ENCODE measurements around the gene FXN. TPM values are rescaled to one million over a fixed set of nuclear protein-coding genes. Genes with fewer than 3 reads are reported as not detected.
"Not testable (repeated sequence)": the region's sequence is repeated elsewhere in the genome, so short reads cannot be mapped to it uniquely, and the experiment has no call there.

Gene FXN
- total RNA-seq, 1 donor from 2014 or later = 22.7 TPM

DNA sequence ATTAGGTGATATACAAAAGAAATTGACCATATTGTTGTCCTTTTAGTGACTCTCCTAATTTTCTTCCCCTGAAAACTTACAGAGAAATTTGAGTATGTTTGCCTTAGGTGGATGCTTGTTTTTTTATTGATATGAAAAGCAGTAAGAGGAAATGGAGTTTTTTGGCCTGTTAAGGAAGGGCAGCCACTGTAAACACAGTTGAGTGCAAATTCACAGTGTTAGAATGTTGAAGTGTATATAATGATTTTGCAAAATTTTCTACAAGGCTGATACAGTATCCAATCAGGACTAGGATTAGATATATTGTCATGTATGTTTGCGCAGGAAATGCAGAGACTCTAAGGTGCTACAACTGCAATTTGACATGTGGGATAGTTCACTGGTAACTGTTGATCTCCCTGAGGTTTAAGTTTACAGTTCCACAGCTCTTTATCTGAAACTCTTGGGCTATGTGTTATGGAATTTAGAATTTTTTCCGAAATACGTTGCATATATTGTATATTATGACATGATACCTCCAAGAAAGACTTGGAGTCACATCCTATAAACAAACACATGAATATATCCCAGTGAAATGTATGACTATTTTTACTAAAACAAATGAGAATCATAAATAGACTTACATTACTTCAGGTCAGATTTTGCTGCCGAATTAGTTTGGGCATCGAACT is 62.5 kb downstream of the FXN start:
- Mint-ChIP-seq H3K36me3 (ENCODE audit: low read depth, unreplicated experiment) (no peaks in the 10 kb centered on the region), H3K27ac (ENCODE audit: unreplicated experiment) (no peak overlapping the region), H3K27me3 (ENCODE audit: low read depth, unreplicated experiment) (no peaks in the 10 kb centered on the region), H3K4me3 (ENCODE audit: unreplicated experiment) (no peak overlapping the region), H3K9me3 (ENCODE audit: unreplicated experiment) (no peaks in the 10 kb centered on the region), H3K4me1 (ENCODE audit: low read depth, unreplicated experiment) (peaks cover 5% of the 10 kb centered on the region)
- no peaks in the 10 kb centered on the region for H4K20me1 ChIP-seq (ENCODE audit: insufficient read depth, low read length)
- DNase-seq (ENCODE audit: low read depth) = no peak
- H3K9me3 ChIP-seq (ENCODE audit: insufficient read depth, low read depth, low read length) = no peaks in the 10 kb centered on the region
- H3K4me1 ChIP-seq (ENCODE audit: insufficient read depth, low read length) = peaks cover 13% of the 10 kb centered on the region
- peak overlapping the region; percentile 21 for H3K9ac ChIP-seq (ENCODE audit: low read length)
- H3K4me2 ChIP-seq (ENCODE audit: low read length) = peak overlapping the region; percentile 42
- peak; percentile 9 for FAIRE-seq
- H3K79me2 ChIP-seq (ENCODE audit: insufficient read depth, low read length) = no peaks in the 10 kb centered on the region
- no peak overlapping the region for H2AFZ ChIP-seq (ENCODE audit: low read depth, low read length)
- H3K27ac ChIP-seq (ENCODE audit: low read depth, low read length) = peak overlapping the region; percentile 32
- TF ChIP-seq EZH2 (IDR thresholded peaks at IDR 0.05; ENCODE audit: insufficient read depth, low read length) = no peak
- TF ChIP-seq, protein P1, sequence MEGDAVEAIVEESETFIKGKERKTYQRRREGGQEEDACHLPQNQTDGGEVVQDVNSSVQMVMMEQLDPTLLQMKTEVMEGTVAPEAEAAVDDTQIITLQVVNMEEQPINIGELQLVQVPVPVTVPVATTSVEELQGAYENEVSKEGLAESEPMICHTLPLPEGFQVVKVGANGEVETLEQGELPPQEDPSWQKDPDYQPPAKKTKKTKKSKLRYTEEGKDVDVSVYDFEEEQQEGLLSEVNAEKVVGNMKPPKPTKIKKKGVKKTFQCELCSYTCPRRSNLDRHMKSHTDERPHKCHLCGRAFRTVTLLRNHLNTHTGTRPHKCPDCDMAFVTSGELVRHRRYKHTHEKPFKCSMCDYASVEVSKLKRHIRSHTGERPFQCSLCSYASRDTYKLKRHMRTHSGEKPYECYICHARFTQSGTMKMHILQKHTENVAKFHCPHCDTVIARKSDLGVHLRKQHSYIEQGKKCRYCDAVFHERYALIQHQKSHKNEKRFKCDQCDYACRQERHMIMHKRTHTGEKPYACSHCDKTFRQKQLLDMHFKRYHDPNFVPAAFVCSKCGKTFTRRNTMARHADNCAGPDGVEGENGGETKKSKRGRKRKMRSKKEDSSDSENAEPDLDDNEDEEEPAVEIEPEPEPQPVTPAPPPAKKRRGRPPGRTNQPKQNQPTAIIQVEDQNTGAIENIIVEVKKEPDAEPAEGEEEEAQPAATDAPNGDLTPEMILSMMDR (IDR thresholded peaks at IDR 0.05; ENCODE audit: insufficient read depth, low read depth, low read length) = no peak
- H3K36me3 ChIP-seq (ENCODE audit: insufficient read depth, low read length) = no peaks in the 10 kb centered on the region
- no peaks in the 10 kb centered on the region for H3K27me3 ChIP-seq (ENCODE audit: insufficient read depth, low read length)
- no peak overlapping the region for H3K4me3 ChIP-seq (ENCODE audit: insufficient read depth, low read depth, low read length)

DNA sequence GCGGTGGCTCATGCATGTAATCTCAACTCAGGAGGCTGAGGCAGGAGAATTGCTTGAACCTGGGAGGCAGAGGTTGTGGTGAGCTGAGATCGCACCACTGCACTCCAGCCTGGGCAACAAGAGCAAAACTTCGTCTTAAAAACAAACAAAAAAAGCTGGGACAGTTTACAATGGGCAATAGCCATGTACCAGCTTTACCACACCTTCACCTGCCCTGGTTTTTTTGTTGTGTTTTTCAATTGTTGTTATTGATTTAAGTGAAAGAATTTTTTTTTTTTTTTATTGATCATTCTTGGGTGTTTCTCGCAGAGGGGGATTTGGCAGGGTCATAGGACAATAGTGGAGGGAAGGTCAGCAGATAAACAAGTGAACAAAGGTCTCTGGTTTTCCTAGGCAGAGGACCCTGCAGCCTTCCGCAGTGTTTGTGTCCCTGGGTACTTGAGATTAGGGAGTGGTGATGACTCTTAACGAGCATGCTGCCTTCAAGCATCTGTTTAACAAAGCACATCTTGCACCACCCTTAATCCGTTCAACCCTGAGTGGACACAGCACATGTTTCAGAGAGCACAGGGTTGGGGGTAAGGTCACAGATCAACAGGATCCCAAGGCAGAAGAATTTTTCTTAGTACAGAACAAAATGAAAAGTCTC is 67.9 kb downstream of the FXN start:
- not testable (repeated sequence) for H3K79me2 ChIP-seq (ENCODE audit: insufficient read depth, low read length); FAIRE-seq; H3K27me3 Mint-ChIP-seq (ENCODE audit: low read depth, unreplicated experiment)

DNA sequence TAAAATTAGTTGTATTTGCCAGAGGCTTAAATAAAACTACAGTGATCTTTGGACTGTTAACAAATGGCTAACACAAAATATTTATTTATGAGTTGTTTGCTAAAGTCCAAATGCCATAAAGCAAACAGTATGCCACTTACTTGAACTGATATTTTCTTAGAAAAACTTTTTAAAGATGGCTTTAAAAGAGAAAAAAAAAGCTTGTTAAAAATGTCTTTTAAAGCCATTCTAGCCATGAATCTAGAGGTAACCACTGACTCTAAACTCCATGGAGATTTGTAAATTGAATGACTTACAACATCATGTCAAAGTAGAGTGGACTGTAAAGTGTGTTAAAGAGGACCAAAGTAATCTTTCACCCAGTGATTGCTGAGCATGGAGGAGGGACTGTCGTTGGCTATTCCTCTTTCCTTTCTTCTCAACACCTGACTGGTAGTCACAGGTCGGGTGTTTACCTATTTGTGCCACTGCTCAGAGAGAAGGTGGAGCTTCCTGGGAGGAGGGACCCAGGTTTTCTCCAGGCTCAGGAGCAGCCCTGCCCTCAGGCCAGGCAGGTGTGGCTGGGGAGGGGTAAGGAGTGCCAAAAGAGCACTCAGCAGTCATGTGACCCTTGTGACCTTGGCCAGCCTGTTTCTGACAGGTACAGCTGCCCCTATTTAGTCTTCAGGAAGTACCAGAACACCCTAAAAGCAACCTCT is 69.4 kb downstream of the FXN start:
- Mint-ChIP-seq H3K9me3 (ENCODE audit: unreplicated experiment) (no peaks in the 10 kb centered on the region), H3K36me3 (ENCODE audit: low read depth, unreplicated experiment) (no peaks in the 10 kb centered on the region), H3K27ac (ENCODE audit: unreplicated experiment) (no peak overlapping the region), H3K4me3 (ENCODE audit: unreplicated experiment) (no peak overlapping the region), H3K4me1 (ENCODE audit: low read depth, unreplicated experiment) (no peaks in the 10 kb centered on the region), H3K27me3 (ENCODE audit: low read depth, unreplicated experiment) (peaks cover 2% of the 10 kb centered on the region)
- Histone ChIP-seq H2AFZ (ENCODE audit: low read depth, low read length) (no peak overlapping the region), H3K27ac (ENCODE audit: low read depth, low read length) (no peak overlapping the region), H3K9me3 (ENCODE audit: insufficient read depth, low read depth, low read length) (no peaks in the 10 kb centered on the region), H3K36me3 (ENCODE audit: insufficient read depth, low read length) (no peaks in the 10 kb centered on the region), H3K27me3 (ENCODE audit: insufficient read depth, low read length) (no peaks in the 10 kb centered on the region), H3K79me2 (ENCODE audit: insufficient read depth, low read length) (no peaks in the 10 kb centered on the region), H4K20me1 (ENCODE audit: insufficient read depth, low read length) (no peaks in the 10 kb centered on the region), H3K4me1 (ENCODE audit: insufficient read depth, low read length) (no peaks in the 10 kb centered on the region), H3K4me2 (ENCODE audit: low read length) (no peak overlapping the region), H3K4me3 (ENCODE audit: insufficient read depth, low read depth, low read length) (no peak overlapping the region), H3K9ac (ENCODE audit: low read length) (no peak overlapping the region)
- DNase-seq (ENCODE audit: low read depth) = no peak
- FAIRE-seq = no peak
- TF ChIP-seq, protein P1 (IDR thresholded peaks at IDR 0.05; ENCODE audit: insufficient read depth, low read depth, low read length) = no peak
- TF ChIP-seq EZH2 (IDR thresholded peaks at IDR 0.05; ENCODE audit: insufficient read depth, low read length) = no peak

More for the DNA sequence above, 67.9 kb downstream of the FXN start:
- not testable (repeated sequence) for H3K4me1 ChIP-seq (ENCODE audit: insufficient read depth, low read length); H3K27ac Mint-ChIP-seq (ENCODE audit: unreplicated experiment); H3K27me3 ChIP-seq (ENCODE audit: insufficient read depth, low read length); H3K4me3 Mint-ChIP-seq (ENCODE audit: unreplicated experiment); DNase-seq (ENCODE audit: low read depth); H4K20me1 ChIP-seq (ENCODE audit: insufficient read depth, low read length); H3K36me3 ChIP-seq (ENCODE audit: insufficient read depth, low read length); H2AFZ ChIP-seq (ENCODE audit: low read depth, low read length); H3K9me3 ChIP-seq (ENCODE audit: insufficient read depth, low read depth, low read length); H3K27ac ChIP-seq (ENCODE audit: low read depth, low read length); H3K4me3 ChIP-seq (ENCODE audit: insufficient read depth, low read depth, low read length); H3K4me1 Mint-ChIP-seq (ENCODE audit: low read depth, unreplicated experiment); H3K9ac ChIP-seq (ENCODE audit: low read length); H3K36me3 Mint-ChIP-seq (ENCODE audit: low read depth, unreplicated experiment); H3K4me2 ChIP-seq (ENCODE audit: low read length); H3K9me3 Mint-ChIP-seq (ENCODE audit: unreplicated experiment)
